Epithelial cell of proximal tubule (primary cell): ENCODE measurements around the gene CWC27. TPM values are rescaled to one million over a fixed set of nuclear protein-coding genes. Genes with fewer than 3 reads are reported as not detected.
A peak's percentile ranks its signal among the peaks of the same experiment; 100 is the strongest.

ENCODE experiments used
- DNase-seq: peaks from one replicate; pipeline ENCODE4 v3.0.0-alpha.2; 2011; ENCODE audit warnings: low read depth
- H3K4me3 ChIP-seq: 2 replicates; pipeline ENCODE4 v1.5.1; 2011; ENCODE audit warnings: low read depth, mild to moderate bottlenecking, low read length
- CTCF ChIP-seq: conservative IDR thresholded peaks from 2 replicates; pipeline ENCODE4 v1.5.1; 2012; ENCODE audit warnings: low read depth, mild to moderate bottlenecking, low read length
- total RNA-seq: library from RNA; depleted of rRNA; stranded (reverse); fragments of >200 nt; gene quantifications from 2 replicates; pipeline ENCODE4 v1.2.3, GENCODE V29; 2015

CWC27 gene
- total RNA-seq, 1 donor from 2014 or later = 17.6 TPM

DNA sequence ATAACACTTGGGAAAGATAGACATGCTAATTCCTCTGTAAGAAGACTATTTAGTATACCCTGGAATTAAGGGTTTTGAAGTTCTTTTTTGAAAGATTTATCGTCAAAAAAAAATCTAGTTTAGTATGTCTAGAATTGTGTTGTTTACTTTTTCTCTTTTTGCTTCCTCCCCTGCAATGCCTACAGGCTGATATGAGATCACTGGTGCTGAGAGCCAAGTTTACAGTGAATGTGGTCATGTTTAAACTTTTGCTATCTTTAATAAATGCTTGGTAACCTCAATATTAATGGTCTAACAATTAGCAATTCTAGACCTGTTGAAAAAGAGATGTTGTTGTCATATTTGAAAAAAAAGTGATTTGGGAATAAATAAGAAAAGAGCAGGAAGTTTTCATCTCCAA lies 86.1 kb downstream of the CWC27 start:
- no peak overlapping the region for H3K4me3 ChIP-seq
- TF ChIP-seq CTCF = no peak
- no peak for DNase-seq

DNA sequence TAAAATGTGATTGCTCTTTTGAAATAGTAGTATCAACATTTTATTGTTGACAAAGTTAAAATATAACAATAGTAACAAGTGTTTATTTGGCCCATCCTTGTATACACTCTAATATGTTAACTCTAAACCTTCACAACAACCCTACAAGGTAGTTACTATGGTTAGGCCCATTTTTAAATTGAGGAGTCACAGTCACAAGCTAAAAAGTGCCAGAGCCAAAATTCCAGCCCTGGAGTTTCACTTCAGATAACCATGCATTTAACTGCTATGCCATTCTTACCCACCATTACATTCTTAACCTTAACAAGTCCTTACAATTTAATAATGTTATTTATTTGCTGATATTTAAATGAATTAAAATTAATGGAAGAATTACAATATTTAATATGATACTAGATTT lies 91.2 kb downstream of the CWC27 start:
- no peak overlapping the region for H3K4me3 ChIP-seq
- TF ChIP-seq CTCF = no peak
- no peak for DNase-seq

DNA sequence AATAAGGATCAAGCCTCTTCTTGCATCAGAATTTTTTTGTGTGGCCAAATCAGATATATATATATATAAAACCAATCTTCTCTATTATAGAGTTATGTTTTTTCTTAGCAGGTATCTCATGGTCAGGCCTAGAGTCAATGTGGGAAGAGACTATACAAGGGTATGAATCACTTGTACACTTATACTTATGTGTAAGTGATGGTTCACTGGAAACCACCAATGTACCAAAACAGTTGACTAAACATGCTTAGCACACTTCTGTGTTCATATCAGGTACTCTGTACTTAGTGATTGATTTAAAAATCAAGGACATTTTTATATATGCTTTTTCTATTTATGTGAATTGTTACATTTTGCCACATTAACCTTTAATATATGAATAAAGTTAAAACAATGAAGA lies 92.6 kb downstream of the CWC27 start:
- TF ChIP-seq CTCF = no peak
- DNase-seq = no peak
- H3K4me3 ChIP-seq = no peak overlapping the region

GRCh38 chr5:64864171-64864570 lies 95.4 kb downstream of the CWC27 start:
- TF ChIP-seq CTCF = no peak
- no peak for DNase-seq
- H3K4me3 ChIP-seq = no peak overlapping the region

- no peak overlapping the region for H3K4me3 ChIP-seq
- TF ChIP-seq CTCF = no peak
- DNase-seq = no peak
Measured at GRCh38 chr5:64865662-64866061, 96.9 kb downstream of the CWC27 start.

DNA sequence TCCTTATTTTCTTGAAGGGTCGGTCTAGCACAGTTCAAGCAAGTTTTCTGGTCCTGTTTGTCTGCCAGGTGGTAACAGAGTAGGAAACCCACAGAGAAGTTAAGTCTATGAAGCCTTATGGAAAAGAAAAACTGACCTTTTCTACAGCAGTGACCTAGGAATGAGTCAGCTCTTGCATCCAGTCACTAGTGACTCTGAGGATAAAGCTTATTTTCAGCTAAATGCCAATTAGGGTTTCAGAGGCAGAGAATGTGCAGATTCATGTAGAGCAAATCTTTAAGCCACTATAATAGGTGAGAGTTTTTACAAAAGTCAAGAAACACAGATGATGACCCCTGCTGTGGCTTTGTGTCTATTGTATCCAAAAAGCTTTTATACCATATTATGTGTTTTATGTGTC lies 100.7 kb downstream of the CWC27 start:
- DNase-seq = peak; percentile 30
- H3K4me3 ChIP-seq = no peak overlapping the region
- no peak for TF ChIP-seq CTCF

DNA sequence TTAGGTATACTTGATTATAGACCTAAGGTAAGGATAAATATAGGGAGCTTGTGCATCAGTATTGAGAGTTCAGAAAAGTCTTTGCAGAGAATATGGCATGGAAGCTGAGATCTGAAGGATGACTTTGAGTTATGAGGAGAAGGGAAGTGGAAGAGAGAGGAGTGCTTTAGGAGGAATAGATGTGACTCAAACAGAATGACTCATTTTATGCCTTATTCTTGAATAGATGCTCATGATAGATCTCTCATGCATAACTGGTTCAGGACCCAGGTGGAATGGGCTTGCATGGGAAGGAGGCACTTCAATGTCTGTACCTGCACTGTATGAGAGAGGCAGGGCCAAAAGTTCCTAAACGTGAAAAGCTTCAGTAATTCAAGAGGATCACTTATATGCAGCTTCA lies 103.3 kb downstream of the CWC27 start:
- TF ChIP-seq CTCF = no peak
- no peak for DNase-seq
- no peak overlapping the region for H3K4me3 ChIP-seq
